ENCODE results near the gene RNU1-4. TPM values are rescaled to one million over a fixed set of nuclear protein-coding genes. Genes with fewer than 3 reads are reported as not detected.
"Not testable (repeated sequence)": the region's sequence is repeated elsewhere in the genome, so short reads cannot be mapped to it uniquely, and the experiment has no call there.

Gene RNU1-4
- total RNA-seq (2014; rRNA removed; shearing (Covaris generic)) (under 0.01 TPM in 1 of 2 replicates, not detected in the other), polyA plus RNA-seq (2016; fragmentation: Nextera tagmentation; extraction: Ambion mirVana) (not detected in 2 replicates)
- long read RNA-seq = 0 reads

GRCh38 chr1:16740047-16740964 is at the start of gene RNU1-4:
Gene RNU1-4, plus strand, starts transcription at chr1:16740516.
- H4K20me1 ChIP-seq (replicated peaks; ENCODE audit: insufficient read depth); H3K27me3 Mint-ChIP-seq (ENCODE audit: insufficient read depth, low read depth, poor library complexity); H3K4me3 Mint-ChIP-seq: not testable (repeated sequence)

GRCh38 chr1:16690971-16691682 is 49.2 kb upstream of the RNU1-4 start:
- not testable (repeated sequence) for H3K79me2 ChIP-seq (replicated peaks; ENCODE audit: insufficient read depth); H3K4me3 ChIP-seq; H3F3A ChIP-seq (replicated peaks; ENCODE audit: low read depth); H3K9me2 ChIP-seq (ENCODE audit: insufficient read depth); H3K4me1 ChIP-seq (ENCODE audit: insufficient read depth); H4K20me1 ChIP-seq (replicated peaks; ENCODE audit: insufficient read depth); H3K36me3 ChIP-seq (ENCODE audit: insufficient read depth); H3K4me3 Mint-ChIP-seq; H3K4me2 ChIP-seq; H2AFZ ChIP-seq; H3K4me1 Mint-ChIP-seq; H3K27ac ChIP-seq (ENCODE audit: low read depth); DNase-seq (ENCODE audit: low spot score); H3K27ac Mint-ChIP-seq; H3K9me3 Mint-ChIP-seq; H3K36me3 Mint-ChIP-seq (ENCODE audit: low read depth)
- H3K27me3 Mint-ChIP-seq (ENCODE audit: insufficient read depth, low read depth, poor library complexity) = peaks cover 13% of the 10 kb centered on the region
- peaks cover 48% of the 10 kb centered on the region for H3K27me3 ChIP-seq (ENCODE audit: insufficient read depth)
- peak; percentile 4 for ATAC-seq

More at GRCh38 chr1:16740047-16740964, at the start of gene RNU1-4:
- not testable (repeated sequence) for H3K79me2 ChIP-seq (replicated peaks; ENCODE audit: insufficient read depth); H3F3A ChIP-seq (replicated peaks; ENCODE audit: low read depth); H2AFZ ChIP-seq; H3K36me3 Mint-ChIP-seq (ENCODE audit: low read depth); H3K4me1 Mint-ChIP-seq; H3K4me2 ChIP-seq; H3K9me3 Mint-ChIP-seq; H3K36me3 ChIP-seq (ENCODE audit: insufficient read depth); H3K27ac ChIP-seq (ENCODE audit: low read depth); H3K27me3 ChIP-seq (ENCODE audit: insufficient read depth); DNase-seq (ENCODE audit: low spot score); H3K9me2 ChIP-seq (ENCODE audit: insufficient read depth); H3K27ac Mint-ChIP-seq; H3K4me3 ChIP-seq; H3K4me1 ChIP-seq (ENCODE audit: insufficient read depth)
- peak; percentile 99 for ATAC-seq

- not testable (repeated sequence) for H3K9me3 Mint-ChIP-seq, ATAC-seq
These were observed 48.0 kb upstream of the RNU1-4 start for GRCh38 chr1:16692283-16692682.

GRCh38 chr1:16692717-16693448 is 47.4 kb upstream of the RNU1-4 start:
- H3K9me3 Mint-ChIP-seq; H3K36me3 Mint-ChIP-seq (ENCODE audit: low read depth); H2AFZ ChIP-seq; H3K9me2 ChIP-seq (ENCODE audit: insufficient read depth); DNase-seq (ENCODE audit: low spot score); H3K27ac Mint-ChIP-seq; H3K36me3 ChIP-seq (ENCODE audit: insufficient read depth); H3K79me2 ChIP-seq (replicated peaks; ENCODE audit: insufficient read depth); H3K4me1 Mint-ChIP-seq; H3K4me3 Mint-ChIP-seq; H3F3A ChIP-seq (replicated peaks; ENCODE audit: low read depth); H4K20me1 ChIP-seq (replicated peaks; ENCODE audit: insufficient read depth); H3K27ac ChIP-seq (ENCODE audit: low read depth); H3K4me1 ChIP-seq (ENCODE audit: insufficient read depth): not testable (repeated sequence)
- Histone ChIP-seq H3K4me3 (peak overlapping the region; percentile 36; the same call in 1 of the 2 replicates), H3K27me3 (ENCODE audit: insufficient read depth) (peaks cover 40% of the 10 kb centered on the region), H3K4me2 (peak overlapping the region; percentile 43; the same call in 1 of the 2 replicates)
- ATAC-seq = peak; percentile 55
- peaks cover 16% of the 10 kb centered on the region for H3K27me3 Mint-ChIP-seq (ENCODE audit: insufficient read depth, low read depth, poor library complexity)

More at GRCh38 chr1:16692283-16692682, 48.0 kb upstream of the RNU1-4 start:
- H3K27ac Mint-ChIP-seq; H3K36me3 ChIP-seq (ENCODE audit: insufficient read depth); H3K9me2 ChIP-seq (ENCODE audit: insufficient read depth); H3K4me3 ChIP-seq; H3K27ac ChIP-seq (ENCODE audit: low read depth); H3K4me1 Mint-ChIP-seq; H3K4me2 ChIP-seq; H4K20me1 ChIP-seq (replicated peaks; ENCODE audit: insufficient read depth); H3K36me3 Mint-ChIP-seq (ENCODE audit: low read depth); H3K4me1 ChIP-seq (ENCODE audit: insufficient read depth); H3K4me3 Mint-ChIP-seq; H3K79me2 ChIP-seq (replicated peaks; ENCODE audit: insufficient read depth); H2AFZ ChIP-seq; H3F3A ChIP-seq (replicated peaks; ENCODE audit: low read depth): not testable (repeated sequence)
- DNase-seq (ENCODE audit: low spot score) = peak; percentile 6
- peaks cover 45% of the 10 kb centered on the region for H3K27me3 ChIP-seq (ENCODE audit: insufficient read depth)
- peaks cover 16% of the 10 kb centered on the region for H3K27me3 Mint-ChIP-seq (ENCODE audit: insufficient read depth, low read depth, poor library complexity)

GRCh38 chr1:16693449-16694307 is 46.6 kb upstream of the RNU1-4 start:
- not testable (repeated sequence) for H3K9me3 Mint-ChIP-seq; H2AFZ ChIP-seq; H3K9me2 ChIP-seq (ENCODE audit: insufficient read depth); H3K36me3 ChIP-seq (ENCODE audit: insufficient read depth); H3K36me3 Mint-ChIP-seq (ENCODE audit: low read depth); H3K4me3 Mint-ChIP-seq; H3K27ac Mint-ChIP-seq; H3K4me1 ChIP-seq (ENCODE audit: insufficient read depth); H3F3A ChIP-seq (replicated peaks; ENCODE audit: low read depth); H3K27ac ChIP-seq (ENCODE audit: low read depth); H4K20me1 ChIP-seq (replicated peaks; ENCODE audit: insufficient read depth); DNase-seq (ENCODE audit: low spot score); H3K79me2 ChIP-seq (replicated peaks; ENCODE audit: insufficient read depth); H3K4me1 Mint-ChIP-seq
- H3K4me2 ChIP-seq = peak overlapping the region; percentile 43; the same call in 1 of the 2 replicates
- peak overlapping the region; percentile 36; the same call in 1 of the 2 replicates for H3K4me3 ChIP-seq
- H3K27me3 ChIP-seq (ENCODE audit: insufficient read depth) = peaks cover 42% of the 10 kb centered on the region
- ATAC-seq = peak; percentile 29
- peaks cover 19% of the 10 kb centered on the region for H3K27me3 Mint-ChIP-seq (ENCODE audit: insufficient read depth, low read depth, poor library complexity)
